Tibial artery (tissue), 4 donors: ENCODE data around the gene UGT1A9.

Experiments
- DNase-seq, 2 donors: peaks; one replicate each; pipeline ENCODE4 v3.0.0-alpha.2; 2019
- H3K27ac ChIP-seq, 2 donors: fragments of 200-600 bp; sonication (generic) in 1 of 2; 1 replicate in 1 of 2; 2 replicates in 1 of 2; pipeline ENCODE4 v1.5.1; 2018 to 2019; ENCODE audit warnings: mild to moderate bottlenecking in 1 of 2
- H3K27me3 ChIP-seq, 2 donors: fragments of 200-600 bp; sonication (generic) in 1 of 2; one replicate each; pipeline versions ENCODE4 v1.5.1 to v1.6.0; 2016 to 2019
- H3K36me3 ChIP-seq, 3 donors: fragments of 200-600 bp; sonication (generic) in 2 of 3; one replicate each; pipeline ENCODE4 v1.5.1; 2016 to 2019; ENCODE audit warnings: mild to moderate bottlenecking in 2 of 3
- H3K4me1 ChIP-seq, 4 donors: fragments of 200-600 bp; sonication (generic) in 2 of 4; 1 replicate in 3 of 4; 2 replicates in 1 of 4; pipeline ENCODE4 v1.5.1; 2016 to 2019
- H3K4me3 ChIP-seq, 2 donors: fragments of 200-600 bp; sonication (generic) in 1 of 2; 1 replicate in 1 of 2; 2 replicates in 1 of 2; pipeline ENCODE4 v1.5.1; 2018 to 2019; ENCODE audit warnings: mild to moderate bottlenecking in 2 of 2
- H3K9me3 ChIP-seq, 3 donors: fragments of 200-600 bp; sonication (generic) in 1 of 3; one replicate each; pipeline ENCODE4 v1.5.1; 2016 to 2019
- CTCF ChIP-seq, 2 experiments: fragments of 200-600 bp in 1 of 2; fragments of 450-650 bp in 1 of 2; IDR thresholded peaks; one replicate each; pipeline ENCODE4 v1.5.1; 2017 to 2019; ENCODE audit warnings: antibody characterized with exemption in 2 of 2, mild to moderate bottlenecking in 1 of 2, moderate library complexity in 1 of 2
- intact Hi-C: fragments of 100-400 bp; cut with DNase I; formaldehyde crosslinking; loops from one replicate; pipeline ENCODE4 v1.15.0; 2023; ENCODE audit warnings: low total_unique reads

Gene UGT1A9

GRCh38 chr2:233810385-233810784, 138.7 kb downstream of the UGT1A9 start:
- no peak for TF ChIP-seq CTCF (IDR thresholded peaks at IDR 0.05)
- Histone ChIP-seq H3K36me3 (no peaks in the 10 kb centered on the region), H3K4me3 (no peak overlapping the region), H3K27ac (no peak overlapping the region), H3K9me3 (no peaks in the 10 kb centered on the region), H3K4me1 (no peaks in the 10 kb centered on the region), H3K27me3 (peaks cover 0 to 9% of the 10 kb centered on the region in 2 donors)
- DNase-seq = peak; percentile 3 to 33
- intact Hi-C loops = no loop called here

- intact Hi-C loops = no loop called here
Measured at GRCh38 chr2:233811087-233811486, 139.4 kb downstream of the UGT1A9 start.

GRCh38 chr2:233811732-233812131, 140.0 kb downstream of the UGT1A9 start:
- intact Hi-C loops = no loop called here
- H3K4me1 ChIP-seq = no peaks in the 10 kb centered on the region
- H3K27ac ChIP-seq = no peak overlapping the region
- peaks cover 0 to 4% (median 0%) of the 10 kb centered on the region in 3 donors for H3K9me3 ChIP-seq
- peaks cover 0 to 9% of the 10 kb centered on the region in 2 donors for H3K27me3 ChIP-seq
- peak in 1 of 2 donors; percentile 7 for DNase-seq
- TF ChIP-seq CTCF (IDR thresholded peaks at IDR 0.05) = no peak
- H3K4me3 ChIP-seq = no peak overlapping the region
- H3K36me3 ChIP-seq = no peaks in the 10 kb centered on the region

More at GRCh38 chr2:233811087-233811486, 139.4 kb downstream of the UGT1A9 start:
- no peak for TF ChIP-seq CTCF (IDR thresholded peaks at IDR 0.05)
- DNase-seq = peak in 1 of 2 donors; percentile 29
- Histone ChIP-seq H3K27ac (no peak overlapping the region), H3K9me3 (no peaks in the 10 kb centered on the region), H3K4me1 (no peaks in the 10 kb centered on the region), H3K36me3 (no peaks in the 10 kb centered on the region), H3K27me3 (peaks cover 0 to 9% of the 10 kb centered on the region in 2 donors), H3K4me3 (no peak overlapping the region)

GRCh38 chr2:233813236-233814055, 141.7 kb downstream of the UGT1A9 start:
- peaks cover 0 to 4% (median 0%) of the 10 kb centered on the region in 3 donors for H3K9me3 ChIP-seq
- no peaks in the 10 kb centered on the region for H3K36me3 ChIP-seq
- DNase-seq = peak; percentile 10 to 38
- H3K4me3 ChIP-seq = no peak overlapping the region
- TF ChIP-seq CTCF (IDR thresholded peaks at IDR 0.05) = no peak
- intact Hi-C loops = no loop called here
- no peaks in the 10 kb centered on the region for H3K4me1 ChIP-seq
- peaks cover 0 to 5% of the 10 kb centered on the region in 2 donors for H3K27me3 ChIP-seq
- no peak overlapping the region for H3K27ac ChIP-seq

GRCh38 chr2:233814056-233814835, 142.5 kb downstream of the UGT1A9 start:
- H3K27ac ChIP-seq = no peak overlapping the region
- H3K36me3 ChIP-seq = no peaks in the 10 kb centered on the region
- intact Hi-C loops = no loop called here
- TF ChIP-seq CTCF (IDR thresholded peaks at IDR 0.05) = no peak
- no peak overlapping the region for H3K4me3 ChIP-seq
- DNase-seq = peak; percentile 12 to 45
- peaks cover 0 to 4% (median 0%) of the 10 kb centered on the region in 3 donors for H3K9me3 ChIP-seq
- H3K4me1 ChIP-seq = no peaks in the 10 kb centered on the region
- H3K27me3 ChIP-seq = peaks cover 0 to 3% of the 10 kb centered on the region in 2 donors
